GM12872 (cell line): ENCODE results near the gene GPC2.

Experiments used
- TF ChIP-seq, protein P1 (sequence below): IDR thresholded peaks from 3 replicates; pipeline ENCODE4 v1.5.1; 2011; ENCODE audit warnings: low read depth, mild to moderate bottlenecking, low read length, moderate library complexity; ENCODE audit not compliant: insufficient read depth

The GPC2 gene

DNA sequence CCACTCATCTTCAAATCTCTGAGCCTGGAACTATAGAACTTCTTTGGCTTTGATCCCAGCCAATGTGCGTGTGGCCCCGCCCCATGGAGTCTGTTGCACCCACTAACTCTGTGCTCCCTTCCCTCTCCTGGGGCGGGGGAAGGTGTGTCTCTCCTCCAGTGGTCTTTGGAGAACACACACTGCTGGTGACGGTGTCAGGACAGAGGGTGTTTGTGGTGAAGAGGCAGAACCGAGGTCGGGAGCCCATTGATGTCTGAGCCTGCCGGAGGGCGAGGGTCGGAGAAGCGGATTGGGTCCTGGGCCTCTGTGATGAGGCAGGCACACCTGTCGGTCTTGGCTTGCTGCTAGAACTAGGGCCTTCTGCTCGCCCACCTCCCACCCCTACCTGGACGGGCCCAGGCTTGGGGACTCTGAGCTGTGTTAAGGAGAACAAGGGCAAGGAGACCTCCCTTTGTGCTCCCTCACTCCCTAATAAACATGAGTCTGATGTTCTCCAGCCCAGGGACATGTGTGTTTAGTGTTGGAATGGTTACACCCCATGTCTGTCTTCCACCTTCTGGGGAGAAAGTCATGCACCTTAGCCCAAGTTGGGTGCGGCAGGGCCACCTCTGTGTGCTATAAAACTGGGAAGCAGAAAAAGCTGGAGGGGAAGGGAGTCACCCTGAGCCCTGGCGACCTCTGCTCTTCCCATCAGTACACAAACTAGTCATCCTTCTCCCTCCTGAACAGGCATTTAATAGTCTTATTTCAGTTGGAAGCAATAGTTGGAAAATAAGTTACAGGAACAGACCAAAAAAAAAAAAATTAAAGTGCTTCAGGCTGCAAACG is 23.3 kb downstream of the GPC2 start:
- TF ChIP-seq, protein P1, sequence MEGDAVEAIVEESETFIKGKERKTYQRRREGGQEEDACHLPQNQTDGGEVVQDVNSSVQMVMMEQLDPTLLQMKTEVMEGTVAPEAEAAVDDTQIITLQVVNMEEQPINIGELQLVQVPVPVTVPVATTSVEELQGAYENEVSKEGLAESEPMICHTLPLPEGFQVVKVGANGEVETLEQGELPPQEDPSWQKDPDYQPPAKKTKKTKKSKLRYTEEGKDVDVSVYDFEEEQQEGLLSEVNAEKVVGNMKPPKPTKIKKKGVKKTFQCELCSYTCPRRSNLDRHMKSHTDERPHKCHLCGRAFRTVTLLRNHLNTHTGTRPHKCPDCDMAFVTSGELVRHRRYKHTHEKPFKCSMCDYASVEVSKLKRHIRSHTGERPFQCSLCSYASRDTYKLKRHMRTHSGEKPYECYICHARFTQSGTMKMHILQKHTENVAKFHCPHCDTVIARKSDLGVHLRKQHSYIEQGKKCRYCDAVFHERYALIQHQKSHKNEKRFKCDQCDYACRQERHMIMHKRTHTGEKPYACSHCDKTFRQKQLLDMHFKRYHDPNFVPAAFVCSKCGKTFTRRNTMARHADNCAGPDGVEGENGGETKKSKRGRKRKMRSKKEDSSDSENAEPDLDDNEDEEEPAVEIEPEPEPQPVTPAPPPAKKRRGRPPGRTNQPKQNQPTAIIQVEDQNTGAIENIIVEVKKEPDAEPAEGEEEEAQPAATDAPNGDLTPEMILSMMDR, result no peak

DNA sequence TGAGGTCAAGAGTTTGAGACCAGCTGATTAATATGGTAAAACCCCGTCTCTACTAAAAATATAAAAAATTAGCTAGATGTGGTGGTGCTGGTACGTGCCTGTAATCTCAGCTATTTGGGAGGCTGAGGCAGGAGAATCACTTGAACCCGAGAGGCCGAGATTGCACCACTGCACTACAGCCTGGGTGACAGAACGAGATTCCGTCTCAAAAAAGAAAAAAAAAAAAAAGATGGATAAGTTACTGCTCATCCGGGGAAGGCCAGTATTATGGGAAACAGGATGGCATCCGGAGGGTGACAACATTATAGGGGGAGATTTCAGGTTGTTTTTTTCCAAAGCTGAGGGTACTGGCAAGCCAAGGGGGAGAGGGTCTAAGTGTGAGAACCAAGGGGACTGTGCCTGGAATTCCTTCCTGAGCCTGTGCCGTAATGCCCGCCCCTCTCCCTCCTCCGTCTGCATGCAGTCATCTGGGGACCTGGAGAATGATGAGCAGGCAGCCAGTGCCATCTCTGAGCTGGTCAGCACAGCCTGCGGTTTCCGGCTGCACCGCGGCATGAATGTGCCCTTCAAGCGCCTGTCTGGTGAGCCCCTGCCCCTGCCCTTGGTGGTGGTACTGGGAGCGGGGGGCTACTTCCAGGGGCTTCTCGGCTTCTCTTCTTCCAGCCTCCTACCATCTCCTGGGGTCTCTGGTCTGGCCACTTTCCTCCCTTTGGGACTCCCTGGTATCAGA is 24.1 kb downstream of the GPC2 start:
- TF ChIP-seq, protein P1, result no peak

DNA sequence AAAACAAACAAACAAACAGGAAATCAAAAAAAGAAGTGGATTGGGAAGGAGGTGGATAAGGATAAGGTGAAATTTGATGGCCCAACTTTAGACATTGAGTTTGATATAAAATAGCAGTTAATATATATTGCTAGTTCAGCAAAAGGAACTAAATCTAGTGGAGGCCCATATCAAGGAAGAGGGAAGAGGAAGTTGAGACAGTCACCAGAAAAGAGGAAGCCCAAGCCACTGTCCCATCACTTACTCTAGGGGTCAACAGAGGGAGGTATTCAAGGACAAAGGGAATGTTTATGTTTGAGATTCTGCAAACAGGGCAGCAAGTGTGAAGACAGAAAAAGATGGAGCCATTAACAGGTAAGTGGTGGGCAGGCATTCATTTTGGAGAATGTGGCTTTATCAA is 24.8 kb downstream of the GPC2 start:
- TF ChIP-seq, protein P1, result no peak

DNA sequence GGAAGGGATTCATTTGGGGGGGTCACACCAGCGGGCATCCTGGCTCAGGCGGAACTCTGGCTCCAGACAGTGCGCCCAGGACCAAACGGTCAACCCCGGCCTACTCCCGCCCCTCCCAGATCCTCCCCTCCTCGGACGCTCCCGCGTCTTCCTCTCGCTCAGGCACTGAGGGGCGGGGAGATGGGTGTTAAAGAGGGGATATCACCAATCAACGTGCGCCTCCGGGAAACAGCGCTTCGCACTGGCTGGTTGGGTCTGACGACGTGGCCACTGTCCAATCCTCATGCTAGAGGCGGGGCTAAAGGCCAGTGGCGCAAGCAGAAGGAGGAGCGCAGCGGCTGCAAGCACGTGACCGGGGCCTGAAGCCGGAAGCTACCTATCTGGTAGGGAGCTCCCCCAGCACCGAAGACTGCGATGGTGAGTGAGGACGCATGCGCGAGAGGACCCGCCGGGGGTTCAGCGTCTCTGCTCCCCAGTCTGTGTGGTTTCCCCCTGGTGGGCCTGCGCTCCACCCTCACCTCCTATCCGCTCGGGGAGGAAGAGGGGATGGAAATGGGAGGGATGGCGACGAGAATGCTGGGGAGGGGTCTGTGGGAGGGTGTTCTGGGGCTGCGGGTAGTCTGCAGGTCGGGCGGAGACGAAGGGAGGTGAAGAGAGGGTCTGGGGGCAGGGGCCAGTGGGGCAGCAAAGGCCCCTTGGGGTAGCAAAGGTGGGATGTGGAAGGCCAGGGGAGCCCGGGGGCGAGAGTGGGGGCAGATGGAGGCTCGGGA is 28.4 kb downstream of the GPC2 start, which contains the start of gene LAMTOR4:
LAMTOR4 (plus strand) TSS at position 360 of the 770 bp plus-strand sequence; CDS start at position 415, 55 bp downstream.
- TF ChIP-seq, protein P1, result no peak

DNA sequence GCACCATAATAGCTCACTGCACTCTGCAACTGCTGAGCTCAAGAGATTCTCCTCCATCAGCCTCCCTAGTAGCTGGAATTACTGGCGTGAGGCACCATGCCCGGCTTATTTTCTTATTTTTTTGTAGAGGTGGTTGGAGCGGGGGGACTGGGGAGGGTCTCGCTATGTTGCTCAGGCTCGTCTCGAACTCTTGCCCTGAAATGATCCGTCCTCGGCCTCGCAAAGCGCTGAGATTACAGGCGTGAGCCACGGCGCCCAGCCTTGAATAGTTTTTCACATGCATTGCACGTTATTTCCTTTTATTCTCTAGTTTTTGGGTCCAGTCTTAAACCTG is 29.0 kb downstream of the GPC2 start:
- TF ChIP-seq, protein P1, result no peak

DNA sequence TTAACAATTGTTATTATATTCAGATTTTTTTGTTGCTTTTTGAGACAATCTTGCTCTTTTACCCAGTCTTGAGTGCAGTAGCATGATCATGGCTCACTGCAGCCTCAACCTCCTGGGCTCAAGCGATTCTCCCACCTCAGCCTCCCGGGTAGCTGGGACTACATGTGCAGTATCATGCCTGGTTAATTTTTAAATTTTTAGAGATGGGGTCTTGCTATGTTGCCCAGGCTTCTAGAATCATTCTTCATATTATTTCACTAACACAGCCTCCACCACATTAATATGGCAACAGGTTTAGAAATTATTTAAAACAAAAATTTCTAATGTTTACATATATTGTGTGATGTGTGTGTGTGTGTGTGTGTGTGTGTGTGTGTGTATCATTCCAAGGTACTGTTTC is 29.9 kb downstream of the GPC2 start:
- TF ChIP-seq, protein P1, result no peak

DNA sequence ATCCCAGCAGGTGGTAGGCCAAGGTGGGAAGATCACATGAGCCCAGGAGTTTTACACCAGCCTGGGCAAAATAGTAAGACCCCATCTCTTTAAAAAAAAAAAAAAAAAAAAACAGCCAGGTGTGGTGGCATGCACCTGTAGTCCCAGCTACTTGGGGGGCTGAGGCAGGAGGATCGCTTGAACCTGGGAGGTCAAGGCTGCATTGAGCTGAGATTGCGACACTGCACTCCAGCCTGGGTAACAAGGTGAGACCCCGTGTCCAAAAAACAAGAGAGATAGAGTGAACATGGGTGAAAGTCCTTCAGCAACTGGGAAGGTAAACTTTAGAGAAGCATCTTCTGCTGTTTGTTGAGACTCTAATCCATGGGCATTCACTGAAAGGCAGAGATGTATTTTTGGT is 34.7 kb downstream of the GPC2 start:
- TF ChIP-seq, protein P1, result no peak
